Stomach (tissue), 4 donors: ENCODE results near the gene USHBP1.

Source experiments
- CTCF ChIP-seq, 7 experiments: fragments of 450-650 bp in 4 of 7; fragments of 200-600 bp in 3 of 7; sonication (generic) in 3 of 7; IDR thresholded peaks; one replicate each; pipeline ENCODE4 v1.5.1; 2016 to 2019; ENCODE audit warnings: antibody characterized with exemption in 7 of 7, control low read depth in 2 of 7, mild to moderate bottlenecking in 1 of 7
- EP300 ChIP-seq: sonication (generic); formaldehyde crosslinking; IDR thresholded peaks from one replicate; pipeline ENCODE4 v1.6.1; 2017; ENCODE audit warnings: antibody characterized with exemption
- POLR2A ChIP-seq, 4 donors: fragments of 450-650 bp; IDR thresholded peaks; one replicate each; pipeline ENCODE4 v1.6.1; 2016; ENCODE audit warnings: antibody characterized with exemption in 4 of 4, control low read depth in 2 of 4, mild to moderate bottlenecking in 1 of 4, moderate library complexity in 1 of 4
- POLR2AphosphoS5 ChIP-seq, 3 donors: sonication (generic); formaldehyde crosslinking; IDR thresholded peaks; one replicate each; pipeline ENCODE4 v1.6.1; 2016; ENCODE audit warnings: antibody characterized with exemption in 3 of 3

GRCh38 chr19:17296273-17296672, 31.7 kb upstream of the USHBP1 start:
- TF ChIP-seq POLR2A (IDR thresholded peaks at IDR 0.05) (no peak), CTCF (IDR thresholded peaks at IDR 0.05) (no peak), POLR2AphosphoS5 (IDR thresholded peaks at IDR 0.05) (no peak), EP300 (no peak)
